Measurements from ENCODE around the gene MT1HL1. TPM values are rescaled to one million over a fixed set of nuclear protein-coding genes. Genes with fewer than 3 reads are reported as not detected.
A peak's percentile ranks its signal among the peaks of the same experiment; 100 is the strongest.

Gene MT1HL1
- total RNA-seq, 4 donors from 2014 or later = not detected

GRCh38 chr1:237012361-237012760 lies 8.1 kb upstream of the MT1HL1 start:
- intact Hi-C loops (cut with DNase I; ENCODE audit: low total_unique reads) = no loop called here
- TF ChIP-seq CTCF (IDR thresholded peaks at IDR 0.05) (no peak), POLR2A (IDR thresholded peaks at IDR 0.05) (no peak)
- H3K27me3 ChIP-seq = no peaks in the 10 kb centered on the region
- H3K4me3 ChIP-seq = no peak overlapping the region
- DNase-seq = no peak
- H3K4me1 ChIP-seq = no peaks in the 10 kb centered on the region
- H3K36me3 ChIP-seq = no peaks in the 10 kb centered on the region
- no peaks in the 10 kb centered on the region for H3K9me3 ChIP-seq
- no peak overlapping the region for H3K27ac ChIP-seq

GRCh38 chr1:237011432-237011831 lies 7.2 kb upstream of the MT1HL1 start:
- Histone ChIP-seq H3K4me3 (no peak overlapping the region), H3K9me3 (no peaks in the 10 kb centered on the region), H3K27me3 (no peaks in the 10 kb centered on the region), H3K4me1 (no peaks in the 10 kb centered on the region), H3K36me3 (no peaks in the 10 kb centered on the region), H3K27ac (peak overlapping the region in 1 of 2 donors; percentile 30)
- intact Hi-C loops (cut with DNase I; ENCODE audit: low total_unique reads) = no loop called here
- DNase-seq = no peak
- TF ChIP-seq CTCF (IDR thresholded peaks at IDR 0.05) (no peak), POLR2A (IDR thresholded peaks at IDR 0.05) (no peak)

GRCh38 chr1:237009611-237010010 lies 5.4 kb upstream of the MT1HL1 start:
- Histone ChIP-seq H3K36me3 (no peaks in the 10 kb centered on the region), H3K27ac (no peak overlapping the region), H3K27me3 (no peaks in the 10 kb centered on the region), H3K4me1 (no peaks in the 10 kb centered on the region), H3K4me3 (no peak overlapping the region), H3K9me3 (no peaks in the 10 kb centered on the region)
- no peak for DNase-seq
- TF ChIP-seq POLR2A (IDR thresholded peaks at IDR 0.05) = no peak
- TF ChIP-seq CTCF (IDR thresholded peaks at IDR 0.05) = no peak
- intact Hi-C loops (cut with DNase I; ENCODE audit: low total_unique reads) = no loop called here

GRCh38 chr1:237007147-237007881 lies 3.1 kb upstream of the MT1HL1 start:
- Histone ChIP-seq H3K4me3 (no peak overlapping the region), H3K36me3 (no peaks in the 10 kb centered on the region), H3K27me3 (no peaks in the 10 kb centered on the region), H3K9me3 (no peaks in the 10 kb centered on the region), H3K27ac (no peak overlapping the region), H3K4me1 (no peaks in the 10 kb centered on the region)
- TF ChIP-seq POLR2A (IDR thresholded peaks at IDR 0.05) (no peak), CTCF (IDR thresholded peaks at IDR 0.05) (no peak)
- intact Hi-C loops (cut with DNase I; ENCODE audit: low total_unique reads) = no loop called here
- DNase-seq = no peak

- no peak for DNase-seq
Observed at GRCh38 chr1:237005674-237006073, 1.4 kb upstream of the MT1HL1 start.

More at GRCh38 chr1:237005674-237006073, 1.4 kb upstream of the MT1HL1 start:
- H3K4me1 ChIP-seq = no peaks in the 10 kb centered on the region
- H3K36me3 ChIP-seq = no peaks in the 10 kb centered on the region
- no peaks in the 10 kb centered on the region for H3K9me3 ChIP-seq
- H3K27me3 ChIP-seq = no peaks in the 10 kb centered on the region
- intact Hi-C loops (cut with DNase I; ENCODE audit: low total_unique reads) = no loop called here
- no peak overlapping the region for H3K4me3 ChIP-seq
- TF ChIP-seq CTCF (IDR thresholded peaks at IDR 0.05) (no peak), POLR2A (IDR thresholded peaks at IDR 0.05) (no peak)
- H3K27ac ChIP-seq = no peak overlapping the region

All from uterus (tissue), 4 donors.